COR-L47 (cell line): ENCODE measurements around the gene STYX.

ENCODE experiments used
- DNase-seq: peaks from one replicate; lab custom pipeline; 2025; lab: John Stamatoyannopoulos, UW

Gene STYX

DNA sequence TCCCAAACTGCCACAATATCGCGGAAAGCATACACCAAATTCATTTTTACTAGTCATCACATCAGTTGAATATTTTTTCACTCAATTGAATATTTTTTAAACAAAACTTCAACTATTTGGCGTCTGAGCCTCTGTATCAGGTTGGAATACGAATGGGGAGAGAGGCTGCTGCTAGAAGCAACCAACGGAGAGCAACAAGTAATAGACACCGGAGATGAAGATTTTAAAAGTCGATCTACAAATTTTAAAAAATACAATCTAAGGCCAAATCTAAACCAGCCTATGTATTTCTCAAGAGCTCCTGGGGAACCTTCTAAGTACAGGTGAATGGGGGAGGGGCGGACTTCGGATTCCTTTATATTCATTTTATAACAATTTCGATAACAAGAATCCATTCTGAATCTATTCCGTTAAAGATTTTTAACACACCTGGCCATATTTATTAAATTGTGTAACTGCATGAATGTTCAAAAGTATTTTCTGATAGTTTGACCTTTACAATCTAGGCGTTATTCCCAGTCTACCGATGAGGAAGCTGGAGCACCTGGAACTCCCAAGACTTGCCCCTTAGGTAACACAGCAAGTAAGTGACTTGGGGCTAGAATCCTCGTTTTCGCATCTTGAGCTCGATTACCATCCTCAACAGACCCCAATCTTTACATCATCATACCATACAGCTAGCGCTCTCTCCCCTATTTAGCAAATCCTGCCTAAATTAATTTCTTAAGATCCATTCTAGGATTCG lies 60.2 kb downstream of the STYX start:
- no peak for DNase-seq

DNA sequence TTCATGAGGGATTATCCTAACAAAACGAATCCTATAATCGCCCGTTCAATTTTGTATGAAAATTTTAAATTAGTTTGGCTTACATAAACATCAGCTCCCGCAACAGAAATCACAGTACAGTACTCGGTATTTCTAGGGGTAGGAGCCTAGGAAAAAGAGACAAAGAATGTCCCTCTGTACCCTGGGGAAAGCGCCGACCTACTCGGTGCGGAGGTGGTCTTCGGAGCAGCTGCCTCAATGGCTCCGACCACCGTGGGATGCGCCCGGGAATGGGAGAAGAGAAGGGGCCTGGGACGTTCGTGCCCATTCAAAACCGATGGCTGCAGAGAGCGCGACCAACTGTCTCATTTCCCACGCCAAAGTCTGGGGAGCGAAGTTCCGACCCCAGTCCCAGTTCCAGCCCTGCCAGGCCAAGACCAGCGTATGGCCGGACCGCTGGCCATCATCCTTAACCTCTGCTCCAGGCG lies 60.8 kb downstream of the STYX start:
- no peak for DNase-seq

DNA sequence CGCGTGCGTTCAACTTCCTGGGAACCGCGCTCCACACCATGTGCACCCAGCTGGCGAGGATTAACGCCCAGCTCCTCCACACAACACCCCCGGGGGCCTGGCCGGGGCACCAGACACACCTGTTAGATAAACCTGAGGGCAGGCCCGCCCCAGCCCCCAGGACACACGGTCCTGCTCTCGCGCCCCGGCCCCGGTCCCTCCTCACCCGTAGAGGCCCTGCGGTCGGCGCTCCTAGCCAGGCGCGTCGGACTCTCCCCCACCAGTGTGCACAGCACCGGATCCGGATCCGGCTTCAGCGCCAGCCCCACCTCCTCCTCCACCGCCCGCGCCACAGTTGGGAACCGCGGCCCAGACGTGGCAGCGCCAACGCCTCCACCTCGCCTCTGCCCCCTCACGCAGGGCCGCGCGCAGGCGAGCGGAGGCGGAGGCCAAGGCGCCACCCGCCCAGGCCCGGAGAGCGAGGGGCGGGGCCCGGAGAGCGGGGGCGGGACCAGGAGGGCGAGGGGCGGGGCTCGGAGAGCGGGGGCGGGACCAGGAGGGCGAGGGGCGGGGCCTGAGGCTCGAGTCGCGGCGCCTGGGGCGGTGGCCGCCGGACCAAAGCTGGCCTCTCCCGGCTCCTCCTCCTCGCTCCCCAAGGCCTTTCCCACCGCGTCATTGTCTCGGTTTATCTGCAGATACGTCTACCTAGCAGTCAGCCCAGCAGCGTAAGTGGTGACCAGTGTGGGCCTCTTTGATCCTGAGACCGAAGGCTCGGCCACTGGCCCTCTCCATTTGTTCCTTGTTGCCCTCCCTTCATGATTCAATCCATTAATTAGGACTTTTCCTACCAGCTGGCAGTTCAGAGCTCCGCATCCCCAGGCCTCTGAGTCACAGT lies 61.5 kb downstream of the STYX start, which contains the start of gene GNPNAT1:
TSS of gene GNPNAT1 (minus strand) at position 385 of the 874 bp plus-strand sequence. CDS start 6,957 bp downstream, outside the sequence.
- DNase-seq, result peak; percentile 70

DNA sequence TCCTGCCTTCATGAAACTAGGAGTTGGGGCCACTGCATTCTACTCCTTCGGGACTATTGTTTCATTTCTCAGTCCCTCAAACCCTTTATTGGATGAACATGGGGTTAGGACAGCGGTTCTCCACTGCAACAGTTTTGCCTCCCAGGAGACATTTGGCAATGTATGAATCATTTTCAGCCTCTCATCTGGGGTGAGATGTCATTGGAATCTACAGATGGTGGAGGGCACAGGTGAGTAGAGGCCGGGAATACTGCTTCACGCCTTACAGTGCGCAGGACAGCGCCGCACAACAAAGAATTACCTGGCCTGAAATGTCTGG lies 62.1 kb downstream of the STYX start:
- DNase-seq, result no peak

DNA sequence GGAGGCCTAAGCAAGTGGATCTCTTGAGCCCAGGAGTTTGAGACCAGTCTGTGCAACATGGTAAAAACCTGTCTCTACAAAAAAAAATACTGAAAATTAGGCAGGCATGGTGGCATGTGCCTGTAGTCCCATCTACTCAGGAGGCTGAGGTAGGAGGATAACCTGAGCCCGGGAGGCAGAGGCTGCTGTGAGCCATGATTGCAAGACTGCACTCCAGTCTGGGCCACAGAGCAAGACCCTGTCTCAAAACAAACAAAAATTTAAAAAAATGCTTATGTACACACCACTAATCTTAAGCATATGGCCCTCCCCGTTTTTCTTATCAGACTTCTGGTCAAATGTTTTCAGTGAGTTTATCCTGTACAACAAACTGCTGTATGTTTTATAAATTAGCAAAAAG lies 63.1 kb downstream of the STYX start:
- no peak for DNase-seq

DNA sequence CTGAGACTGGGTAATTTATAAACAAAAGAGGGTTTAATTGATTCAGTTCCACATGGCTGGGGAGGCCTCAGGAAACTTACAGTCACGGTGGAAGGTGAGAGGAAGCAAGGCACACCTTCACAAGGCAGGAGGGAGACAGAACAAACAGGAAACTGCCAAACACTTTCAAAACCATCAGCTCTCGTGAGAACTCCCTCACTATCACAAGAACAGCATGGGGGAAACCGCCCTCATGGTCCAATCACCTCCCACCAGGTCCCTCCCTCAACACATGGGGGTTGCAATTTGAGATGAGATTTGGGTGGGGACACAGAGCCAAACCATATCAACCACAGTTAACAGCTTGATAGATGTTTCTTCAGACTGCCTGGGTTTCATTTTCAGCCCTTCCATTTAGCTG lies 67.7 kb downstream of the STYX start:
- no peak for DNase-seq

DNA sequence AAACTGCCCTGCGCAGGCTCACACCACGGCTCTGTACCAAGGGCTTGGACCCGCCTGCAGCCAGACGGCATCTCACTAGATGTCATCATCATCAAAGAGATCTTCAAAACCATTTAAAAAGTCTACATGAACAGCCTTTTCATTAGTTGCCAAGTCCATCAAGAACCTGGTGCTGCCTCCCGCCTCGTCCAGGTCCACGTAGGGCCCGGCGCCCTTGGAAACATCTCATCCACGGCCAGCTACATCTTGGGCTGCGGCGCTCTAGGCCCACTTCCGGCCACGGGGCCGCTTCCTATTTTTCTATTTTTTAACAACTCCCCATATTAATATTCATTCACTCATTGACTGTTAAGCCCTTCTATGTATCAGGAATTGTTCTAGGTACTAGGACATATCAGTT lies 68.9 kb downstream of the STYX start:
- DNase-seq, result no peak

DNA sequence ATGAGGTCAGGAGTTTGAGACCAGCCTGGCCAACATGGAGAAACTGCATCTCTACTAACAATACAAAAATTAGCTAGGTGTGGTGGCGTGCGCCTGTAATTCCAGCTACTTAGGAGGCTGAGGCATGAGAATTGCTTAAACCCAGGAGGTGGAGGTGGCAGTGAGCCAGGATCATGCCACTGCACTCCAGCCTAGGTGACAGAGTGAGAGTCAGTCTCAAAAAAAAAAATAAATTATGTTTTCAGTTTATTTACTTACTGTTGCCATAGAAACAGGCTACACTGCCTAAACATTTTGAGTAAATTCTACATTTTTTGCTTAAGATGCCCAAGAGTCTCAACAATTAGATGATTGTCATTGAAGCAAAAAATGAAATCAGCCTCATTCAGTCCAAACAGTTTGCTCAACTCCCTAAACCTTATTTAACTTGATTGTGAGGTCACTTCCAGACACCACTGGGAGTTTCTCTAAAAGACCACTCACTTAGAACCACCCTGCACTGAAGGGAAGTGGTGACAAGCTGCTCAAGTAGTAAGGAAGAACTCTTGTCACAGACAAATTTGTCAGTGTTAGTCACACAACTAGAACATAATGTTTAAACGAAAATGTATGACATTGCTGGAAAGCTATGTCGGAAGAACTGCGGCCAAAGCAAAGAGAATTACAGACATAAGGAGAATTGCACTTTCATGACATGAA lies 71.2 kb downstream of the STYX start:
- DNase-seq, result no peak

DNA sequence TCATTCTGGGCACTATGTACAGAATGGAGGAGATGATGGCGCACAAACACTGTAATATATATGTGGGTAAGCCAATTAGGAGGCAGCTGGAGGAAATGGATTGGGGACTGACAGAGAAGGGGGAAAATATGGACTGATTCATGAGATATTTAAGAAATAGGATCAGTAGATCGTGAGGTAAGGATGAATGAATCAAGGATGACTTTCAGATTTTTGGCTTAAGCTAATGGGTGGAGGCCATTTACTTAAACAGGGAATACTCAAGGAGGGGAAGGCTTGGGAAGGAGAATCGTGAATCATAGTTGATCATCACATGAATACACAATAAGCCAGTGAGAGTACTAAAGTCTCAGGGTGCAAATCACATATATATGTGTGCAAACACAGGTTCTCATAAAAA lies 72.6 kb downstream of the STYX start:
- no peak for DNase-seq

DNA sequence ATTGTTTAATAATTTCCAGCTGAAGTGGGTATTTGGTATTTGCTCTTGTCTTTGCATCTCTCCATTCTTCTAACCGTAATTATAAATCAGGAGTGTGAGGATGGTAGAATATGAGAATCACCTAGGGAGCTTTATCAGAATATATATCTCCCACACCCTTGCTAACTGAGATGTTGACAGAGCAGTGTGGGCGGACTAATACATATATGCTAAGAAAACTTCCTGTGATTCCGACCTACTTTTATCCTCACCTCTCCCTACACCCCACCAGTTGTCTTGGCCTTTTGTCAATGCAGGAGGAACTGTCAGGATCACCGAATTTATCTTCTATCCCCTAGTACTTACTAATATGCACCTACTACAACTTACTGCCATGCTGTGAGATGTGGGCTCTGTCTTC lies 76.1 kb downstream of the STYX start:
- DNase-seq, result no peak

DNA sequence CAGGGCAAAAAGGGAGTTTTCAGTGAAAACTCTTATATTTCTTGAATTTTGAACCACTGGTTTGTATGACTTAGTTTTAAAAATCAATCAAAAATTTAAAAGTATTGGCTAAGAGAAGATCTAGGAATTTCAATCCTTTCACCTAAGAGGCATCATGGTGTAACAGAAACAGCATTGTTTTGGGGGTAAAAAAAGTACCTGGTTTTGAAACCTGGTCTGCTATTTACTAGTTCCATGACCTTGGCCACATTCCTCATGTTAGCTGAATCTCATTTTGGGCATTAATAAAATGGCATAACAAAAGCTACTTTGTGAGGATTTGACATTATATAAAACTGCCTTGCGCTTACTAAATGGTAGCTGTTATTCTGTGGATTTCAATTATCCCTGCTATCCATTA lies 78.1 kb downstream of the STYX start:
- DNase-seq, result no peak

DNA sequence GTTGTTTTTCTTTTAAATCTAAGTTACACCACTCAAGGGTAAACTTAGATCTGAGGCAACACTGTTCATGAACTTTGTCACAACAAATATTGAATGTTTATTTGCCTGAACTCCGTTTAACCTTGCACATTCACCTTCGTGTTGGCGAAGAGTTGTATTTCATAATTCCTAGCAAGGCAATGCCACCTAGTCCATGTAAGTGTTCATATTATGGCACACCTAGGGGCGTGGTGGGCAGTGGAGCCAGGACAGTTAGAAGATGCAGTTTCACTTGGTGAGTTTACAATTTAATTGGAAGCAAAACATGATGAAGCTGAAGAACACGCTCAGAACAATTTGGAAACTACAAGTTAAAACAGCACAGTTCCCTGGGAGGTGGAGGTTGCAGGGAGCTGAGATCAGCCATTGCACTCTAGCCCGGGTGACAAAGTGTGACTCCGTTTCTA lies 91.9 kb downstream of the STYX start:
- no peak for DNase-seq

DNA sequence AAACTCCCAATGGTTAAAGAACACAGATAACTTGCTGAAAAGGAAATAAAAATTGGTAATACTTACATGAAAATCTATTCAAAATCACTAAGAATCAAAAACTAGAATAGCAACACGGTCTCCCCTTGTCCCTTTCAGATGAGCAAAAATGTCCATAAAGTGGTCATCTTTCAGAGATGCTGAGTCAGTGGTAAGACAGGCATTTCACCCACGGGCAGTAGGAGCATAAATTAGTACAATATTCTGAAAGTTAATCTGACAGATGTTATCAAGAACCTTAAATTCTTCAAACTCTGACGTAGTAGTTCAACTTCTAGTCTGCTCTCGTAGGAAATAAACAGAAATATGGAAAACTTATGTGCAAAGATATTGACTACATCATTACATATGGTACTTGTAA lies 94.5 kb downstream of the STYX start:
- DNase-seq, result no peak
